Calu3 (cell line): ENCODE results near the gene OR2F2. TPM values are rescaled to one million over a fixed set of nuclear protein-coding genes. Genes with fewer than 3 reads are reported as not detected.

Experiments used
- BruUV-seq: library from RNA; stranded (reverse); fragments of 400-500 nt; replicated peaks from 2 replicates; lab custom pipeline; 2021; lab: Mats Ljungman, UMichigan
- CTCF ChIA-PET: fragments of 300-600 bp; sonication (Branson Sonifier 250); formaldehyde crosslinking; loops from one replicate; lab custom pipeline; 2022; ENCODE audit warnings: antibody characterized with exemption; lab: Charles Lee
- DNase-seq: peaks from one replicate; pipeline ENCODE4 v3.0.0; 2022
- H3K27ac Mint-ChIP-seq: one replicate; pipeline ENCODE4 v1.8.0; 2022; ENCODE audit warnings: mixed read lengths; ENCODE audit not compliant: unreplicated experiment
- H3K27me3 Mint-ChIP-seq: one replicate; pipeline ENCODE4 v1.8.0; 2022; ENCODE audit warnings: mixed read lengths; ENCODE audit not compliant: unreplicated experiment
- H3K36me3 Mint-ChIP-seq: one replicate; pipeline ENCODE4 v1.8.0; 2022; ENCODE audit warnings: mild to moderate bottlenecking, moderate library complexity, mixed read lengths; ENCODE audit not compliant: insufficient read depth, unreplicated experiment
- H3K4me1 Mint-ChIP-seq: one replicate; pipeline ENCODE4 v1.8.0; 2022; ENCODE audit warnings: mild to moderate bottlenecking, low read depth, mixed read lengths; ENCODE audit not compliant: unreplicated experiment
- H3K4me3 Mint-ChIP-seq: one replicate; pipeline ENCODE4 v1.8.0; 2022; ENCODE audit warnings: mild to moderate bottlenecking, low read depth, moderate library complexity, mixed read lengths; ENCODE audit not compliant: unreplicated experiment
- H3K9me3 Mint-ChIP-seq: one replicate; pipeline ENCODE4 v1.8.0; 2022; ENCODE audit warnings: low read depth, mixed read lengths; ENCODE audit not compliant: unreplicated experiment
- CTCF ChIP-seq: fragments of 200-600 bp; IDR thresholded peaks from one replicate; pipeline ENCODE4 v1.8.0; 2022; ENCODE audit warnings: antibody characterized with exemption; ENCODE audit not compliant: unreplicated experiment
- intact Hi-C: fragments of 100-400 bp; cut with micrococcal nuclease; formaldehyde crosslinking; loops from one replicate; pipeline ENCODE4 v1.10.0; 2022; ENCODE audit not compliant: unreplicated experiment
- total RNA-seq: library from RNA; stranded (reverse); gene quantifications from 2 replicates; pipeline ENCODE4 v1.2.3, GENCODE V29; 2022

The OR2F2 gene
- total RNA-seq, 1 experiment from 2014 or later, result not detected

GRCh38 chr7:143936087-143937009 is 1.3 kb downstream of the OR2F2 start:
- H3K4me3 Mint-ChIP-seq, result no peak overlapping the region
- no peaks in the 10 kb centered on the region for H3K9me3 Mint-ChIP-seq
- H3K27ac Mint-ChIP-seq, result no peak overlapping the region
- H3K4me1 Mint-ChIP-seq, result no peaks in the 10 kb centered on the region
- no peaks in the 10 kb centered on the region for H3K36me3 Mint-ChIP-seq
- intact Hi-C loops, result no loop called here
- BruUV-seq, result no TSS peak
- peaks cover under 1% of the 10 kb centered on the region for H3K27me3 Mint-ChIP-seq
- DNase-seq, result no peak
- CTCF ChIA-PET, result no interaction called here
- no peak for TF ChIP-seq CTCF

- no peaks in the 10 kb centered on the region for H3K36me3 Mint-ChIP-seq
- intact Hi-C loops, result no loop called here
- no peaks in the 10 kb centered on the region for H3K9me3 Mint-ChIP-seq
- CTCF ChIA-PET, result no interaction called here
- no peaks in the 10 kb centered on the region for H3K4me1 Mint-ChIP-seq
- H3K27me3 Mint-ChIP-seq, result peaks cover 12% of the 10 kb centered on the region
- BruUV-seq, result no TSS peak
- no peak overlapping the region for H3K4me3 Mint-ChIP-seq
- DNase-seq, result no peak
- no peak overlapping the region for H3K27ac Mint-ChIP-seq
- no peak for TF ChIP-seq CTCF
Observed at GRCh38 chr7:143938379-143939243, 3.6 kb downstream of the OR2F2 start.

- intact Hi-C loops, result no loop called here
- H3K9me3 Mint-ChIP-seq, result peaks cover 7% of the 10 kb centered on the region
Observed at GRCh38 chr7:143945423-143945822, 10.4 kb downstream of the OR2F2 start.

More at GRCh38 chr7:143945423-143945822, 10.4 kb downstream of the OR2F2 start:
- CTCF ChIA-PET, result no interaction called here
- no TSS peak for BruUV-seq
- no peak for DNase-seq
- Mint-ChIP-seq H3K27me3 (peaks cover 24% of the 10 kb centered on the region), H3K36me3 (no peaks in the 10 kb centered on the region), H3K27ac (no peak overlapping the region), H3K4me1 (no peaks in the 10 kb centered on the region), H3K4me3 (no peak overlapping the region)
- no peak for TF ChIP-seq CTCF
